K562 (cell line): ENCODE results near the gene METRNL. TPM values are rescaled to one million over a fixed set of nuclear protein-coding genes. Genes with fewer than 3 reads are reported as not detected.
A peak's percentile ranks its signal among the peaks of the same experiment; 100 is the strongest.

Source experiments
- BRF2 ChIP-seq: IDR thresholded peaks from 3 replicates; pipeline ENCODE4 v1.6.1; 2011; ENCODE audit warnings: borderline replicate concordance, mild to moderate bottlenecking; ENCODE audit not compliant: insufficient read length, insufficient read depth
- ETV6 ChIP-seq, 3 experiments: fragments of 150-350 bp in 1 of 3; sonication (generic) in 1 of 3; formaldehyde crosslinking in 1 of 3; IDR thresholded peaks; 2 replicates each; pipeline versions ENCODE4 v1.6.1 to v1.8.0; 2014 to 2022; ENCODE audit warnings: borderline replicate concordance in 2 of 3, low read depth in 2 of 3, antibody characterized with exemption in 1 of 3, low read length in 1 of 3, mild to moderate bottlenecking in 1 of 3, missing genetic modification reagents in 1 of 3
- FOXJ2 ChIP-seq: fragments of 200-800 bp; sonication (Bioruptor generic); IDR thresholded peaks from 2 replicates; pipeline ENCODE4 v1.6.1; 2016; ENCODE audit warnings: missing genetic modification characterization, missing compliant biosample characterization
- FOXK2 ChIP-seq, 2 experiments: fragments of 450-650 bp; IDR thresholded peaks in 1 of 2; conservative IDR thresholded peaks in 1 of 2; 2 replicates each; pipeline ENCODE4 v1.6.1; 2016; ENCODE audit warnings: low read depth in 2 of 2, mild to moderate bottlenecking in 1 of 2
- HDAC6 ChIP-seq: IDR thresholded peaks from 2 replicates; pipeline ENCODE4 v1.6.1; 2012; ENCODE audit warnings: low read depth, mild to moderate bottlenecking, control low read depth, inconsistent platforms, low read length, moderate library complexity
- NFE2 ChIP-seq: IDR thresholded peaks from 2 replicates; pipeline ENCODE4 v1.6.1; 2014; ENCODE audit warnings: antibody characterized with exemption, low read depth
- PURB ChIP-seq: sonication (generic); formaldehyde crosslinking; IDR thresholded peaks from 2 replicates; pipeline ENCODE4 v1.9.0; 2021; ENCODE audit warnings: low read depth, mild to moderate bottlenecking, missing genetic modification reagents
- SNRNP70 ChIP-seq: fragments of 200-400 bp; formaldehyde crosslinking; optimal IDR thresholded peaks from 2 replicates; pipeline ENCODE3; 2017; ENCODE audit warnings: low read depth, low read length
- SUPT5H ChIP-seq: fragments of 450-650 bp; IDR thresholded peaks from 2 replicates; pipeline ENCODE4 v1.6.1; 2016
- TARDBP ChIP-seq: fragments of 450-650 bp; IDR thresholded peaks from 2 replicates; pipeline ENCODE4 v1.6.1; 2016
- THRA ChIP-seq: fragments of 450-650 bp; IDR thresholded peaks from 2 replicates; pipeline ENCODE4 v1.6.1; 2017; ENCODE audit warnings: mild to moderate bottlenecking, moderate library complexity
- ZNF232 ChIP-seq: sonication (generic); formaldehyde crosslinking; IDR thresholded peaks from 2 replicates; pipeline ENCODE4 v1.8.0; 2022; ENCODE audit warnings: mild to moderate bottlenecking, missing genetic modification reagents
- ZNF280B ChIP-seq: fragments of 250-450 bp; sonication (Bioruptor Pico); IDR thresholded peaks from 2 replicates; pipeline ENCODE4 v1.5.1; 2021; ENCODE audit warnings: mild to moderate bottlenecking
- ZNF282 ChIP-seq: sonication (generic); formaldehyde crosslinking; IDR thresholded peaks from 2 replicates; pipeline ENCODE4 v1.8.1; 2023; ENCODE audit warnings: missing genetic modification reagents
- ZNF311 ChIP-seq: fragments of 250-450 bp; sonication (Bioruptor Pico); IDR thresholded peaks from 2 replicates; pipeline ENCODE4 v1.4.0; 2020; ENCODE audit warnings: mild to moderate bottlenecking, moderate library complexity
- ZNF511 ChIP-seq: sonication (generic); formaldehyde crosslinking; IDR thresholded peaks from 2 replicates; pipeline ENCODE4 v1.8.0; 2022; ENCODE audit warnings: mild to moderate bottlenecking, missing genetic modification reagents
- ZNF76 ChIP-seq: fragments of 250-450 bp; sonication (Bioruptor Pico); IDR thresholded peaks from 2 replicates; pipeline ENCODE4 v1.4.0; 2020; ENCODE audit warnings: mild to moderate bottlenecking, moderate library complexity, borderline replicate concordance
- polyA plus RNA-seq, 8 experiments: library from polyadenylated mRNA; depleted of rRNA in 4 of 8; stranded (reverse) in 5 of 8; unstranded in 3 of 8; fragments of >200 nt; fragmentation: Nextera tagmentation in 2 of 8; fragmentation: Illumina TruSeq in 1 of 8; extraction: Ambion mirVana in 2 of 8; extraction: Trizol in 1 of 8; gene quantifications; 2 replicates each; pipeline versions ENCODE4 v1.2.1 to v1.2.3, GENCODE V29; 2011 to 2014; ENCODE audit warnings: inconsistent platforms in 1 of 8, missing spikeins in 1 of 8
- total RNA-seq, 7 experiments: library from RNA; depleted of rRNA in 6 of 7; stranded (reverse); fragments of >200 nt in 6 of 7; fragmentation: Illumina TruSeq in 2 of 7; extraction: Trizol in 2 of 7; gene quantifications; 2 replicates each; pipeline versions ENCODE4 v1.2.1 to v1.2.3, GENCODE V29; 2011 to 2021; ENCODE audit warnings: low replicate concordance in 1 of 7

METRNL gene
- total and polyA plus RNA-seq, 9 of the 15 experiments (the other 6 are each of a cell fraction or from before 2014, with no cell fraction given), result 0.17 to 31.8 (median 2.9) TPM

GRCh38 chr17:83119987-83120864 lies 40.8 kb downstream of the METRNL start (continued):
- TF ChIP-seq ZNF280B (CRISPR knock-in tag) (no peak), BRF2 (no peak), NFE2 (no peak), PURB (no peak), ZNF232 (CRISPR knock-in tag) (no peak), THRA (no peak), HDAC6 (peak; percentile 98), FOXK2 (conservative IDR thresholded peaks at IDR 0.05 in 1 of 2, IDR thresholded peaks at IDR 0.05 in 1 of 2; ENCODE audit: low read depth in 2 of 2) (no peak), FOXJ2 (no peak), ZNF311 (CRISPR knock-in tag) (no peak), ZNF76 (CRISPR knock-in tag) (no peak), TARDBP (no peak), SNRNP70 (no peak), ZNF282 (CRISPR knock-in tag) (no peak), ETV6 (IDR thresholded peaks at IDR 0.05; ENCODE audit: borderline replicate concordance in 1 of 2, low read depth in 2 of 2, low read length in 1 of 2) (0 out of 4 replicates have a peak, but pooled peaks of 1 of the 2 experiments have one; percentile 56), ETV6 (CRISPR knock-in tag; IDR thresholded peaks at IDR 0.05; ENCODE audit: borderline replicate concordance) (no peak), SUPT5H (no peak), ZNF511 (CRISPR knock-in tag) (no peak)
- TF ChIP-seq, all 486 proteins: peak for 13
